ENCODE results near the gene KRTAP10-12.

DNA sequence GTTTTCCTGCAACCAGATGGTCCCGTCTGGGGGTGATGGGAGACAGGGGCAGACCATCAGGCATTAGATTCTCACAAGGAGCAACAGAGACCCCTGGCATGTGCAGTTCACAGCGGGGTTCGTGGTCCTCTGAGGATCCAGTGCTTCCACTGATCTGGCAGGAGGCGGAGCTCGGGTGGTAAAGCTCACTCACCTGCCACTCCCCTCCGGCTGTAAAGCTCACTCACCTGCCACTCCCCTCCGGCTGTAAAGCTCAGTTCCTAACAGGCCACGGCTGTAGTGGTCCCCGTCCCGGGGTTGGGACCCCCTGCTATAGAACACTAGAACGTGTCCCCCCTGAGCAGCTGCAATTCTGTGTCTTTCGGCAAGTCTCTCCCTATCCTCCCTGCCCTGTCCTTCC lies 4.6 kb downstream of the KRTAP10-12 start:
- no peak for TF ChIP-seq POLR2AphosphoS5 (IDR thresholded peaks at IDR 0.05; ENCODE audit: borderline replicate concordance, low read depth, low read length)
- TF ChIP-seq EZH2 (IDR thresholded peaks at IDR 0.05): no peak
- no peak for TF ChIP-seq FOXP2 (optimal IDR thresholded peaks at IDR 0.05; ENCODE audit: control extremely low read depth, extremely low read length, insufficient read depth)

All from SK-N-MC (cell line).